ENCODE data around the gene NRP2.
A peak's percentile ranks its signal among the peaks of the same experiment; 100 is the strongest.

The NRP2 gene

GRCh38 chr2:205757271-205757670 lies 75.0 kb downstream of the NRP2 start:
- Mint-ChIP-seq H3K27ac (no peak overlapping the region), H3K9me3 (no peaks in the 10 kb centered on the region), H3K4me1 (no peaks in the 10 kb centered on the region), H3K4me3 (no peak overlapping the region), H3K36me3 (no peaks in the 10 kb centered on the region)
- DNase-seq (ENCODE audit: low spot score in 2 of 2) (no peak), ATAC-seq (no peak)

GRCh38 chr2:205758051-205758450 lies 75.8 kb downstream of the NRP2 start:
- DNase-seq (ENCODE audit: low spot score in 2 of 2) (no peak), ATAC-seq (no peak)
- Mint-ChIP-seq H3K4me3 (no peak overlapping the region), H3K4me1 (no peaks in the 10 kb centered on the region), H3K27ac (no peak overlapping the region), H3K9me3 (no peaks in the 10 kb centered on the region), H3K36me3 (no peaks in the 10 kb centered on the region)

- ATAC-seq (no peak), DNase-seq (ENCODE audit: low spot score in 2 of 2) (no peak)
- no peaks in the 10 kb centered on the region for H3K4me1 Mint-ChIP-seq
- no peaks in the 10 kb centered on the region for H3K9me3 Mint-ChIP-seq
- no peaks in the 10 kb centered on the region for H3K36me3 Mint-ChIP-seq
- no peak overlapping the region for H3K27ac Mint-ChIP-seq
- no peak overlapping the region for H3K4me3 Mint-ChIP-seq
Measured at GRCh38 chr2:205758500-205758899, 76.2 kb downstream of the NRP2 start.

GRCh38 chr2:205759257-205759656 lies 77.0 kb downstream of the NRP2 start:
- no peak for ATAC-seq
- Mint-ChIP-seq H3K36me3 (no peaks in the 10 kb centered on the region), H3K4me3 (no peak overlapping the region), H3K4me1 (no peaks in the 10 kb centered on the region), H3K27ac (no peak overlapping the region), H3K9me3 (no peaks in the 10 kb centered on the region)
- DNase-seq (ENCODE audit: low spot score in 2 of 2): no peak

GRCh38 chr2:205759732-205760131 lies 77.4 kb downstream of the NRP2 start:
- Mint-ChIP-seq H3K36me3 (no peaks in the 10 kb centered on the region), H3K9me3 (no peaks in the 10 kb centered on the region), H3K27ac (no peak overlapping the region), H3K4me1 (no peaks in the 10 kb centered on the region), H3K4me3 (no peak overlapping the region)
- DNase-seq (ENCODE audit: low spot score in 2 of 2): no peak
- no peak for ATAC-seq

- DNase-seq (ENCODE audit: low spot score in 2 of 2) (no peak), ATAC-seq (no peak)
- Mint-ChIP-seq H3K9me3 (no peaks in the 10 kb centered on the region), H3K4me1 (no peaks in the 10 kb centered on the region), H3K4me3 (no peak overlapping the region), H3K36me3 (no peaks in the 10 kb centered on the region), H3K27ac (no peak overlapping the region)
Measured at GRCh38 chr2:205760157-205760556, 77.9 kb downstream of the NRP2 start.

- H3K4me1 Mint-ChIP-seq: no peaks in the 10 kb centered on the region
- DNase-seq (ENCODE audit: low spot score in 2 of 2): no peak
- H3K36me3 Mint-ChIP-seq: no peaks in the 10 kb centered on the region
- no peak overlapping the region for H3K27ac Mint-ChIP-seq
- H3K4me3 Mint-ChIP-seq: no peak overlapping the region
- H3K9me3 Mint-ChIP-seq: no peaks in the 10 kb centered on the region
- no peak for ATAC-seq
Measured at GRCh38 chr2:205761421-205761820, 79.1 kb downstream of the NRP2 start.

- no peak overlapping the region for H3K4me3 Mint-ChIP-seq
- ATAC-seq (peak; percentile 29), DNase-seq (ENCODE audit: low spot score in 2 of 2) (no peak)
- H3K27ac Mint-ChIP-seq: no peak overlapping the region
- no peaks in the 10 kb centered on the region for H3K36me3 Mint-ChIP-seq
- H3K9me3 Mint-ChIP-seq: no peaks in the 10 kb centered on the region
- no peaks in the 10 kb centered on the region for H3K4me1 Mint-ChIP-seq
Measured at GRCh38 chr2:205762881-205763280, 80.6 kb downstream of the NRP2 start.

- Mint-ChIP-seq H3K36me3 (no peaks in the 10 kb centered on the region), H3K4me3 (no peak overlapping the region), H3K27ac (no peak overlapping the region), H3K9me3 (no peaks in the 10 kb centered on the region), H3K4me1 (no peaks in the 10 kb centered on the region)
- DNase-seq (ENCODE audit: low spot score in 2 of 2) (peak in 1 of 2 donors; percentile 6), ATAC-seq (no peak)
Measured at GRCh38 chr2:205763708-205764211, 81.5 kb downstream of the NRP2 start.

GRCh38 chr2:205764270-205764746 lies 82.0 kb downstream of the NRP2 start:
- no peaks in the 10 kb centered on the region for H3K4me1 Mint-ChIP-seq
- no peak overlapping the region for H3K4me3 Mint-ChIP-seq
- no peak for ATAC-seq
- no peak overlapping the region for H3K27ac Mint-ChIP-seq
- DNase-seq (ENCODE audit: low spot score in 2 of 2): no peak
- no peaks in the 10 kb centered on the region for H3K9me3 Mint-ChIP-seq
- no peaks in the 10 kb centered on the region for H3K36me3 Mint-ChIP-seq

GRCh38 chr2:205765151-205765550 lies 82.8 kb downstream of the NRP2 start:
- ATAC-seq: no peak
- DNase-seq (ENCODE audit: low spot score in 2 of 2): no peak
- Mint-ChIP-seq H3K4me3 (no peak overlapping the region), H3K27ac (no peak overlapping the region), H3K4me1 (no peaks in the 10 kb centered on the region), H3K9me3 (no peaks in the 10 kb centered on the region), H3K36me3 (no peaks in the 10 kb centered on the region)

GRCh38 chr2:205766779-205767359 lies 84.6 kb downstream of the NRP2 start:
- DNase-seq (ENCODE audit: low spot score in 2 of 2) (peak; percentile 12 to 61), ATAC-seq (no peak)
- H3K9me3 Mint-ChIP-seq: no peaks in the 10 kb centered on the region
- no peak overlapping the region for H3K27ac Mint-ChIP-seq
- no peaks in the 10 kb centered on the region for H3K36me3 Mint-ChIP-seq
- no peak overlapping the region for H3K4me3 Mint-ChIP-seq
- H3K4me1 Mint-ChIP-seq: no peaks in the 10 kb centered on the region

- H3K4me3 Mint-ChIP-seq: no peak overlapping the region
- H3K9me3 Mint-ChIP-seq: no peaks in the 10 kb centered on the region
- no peak overlapping the region for H3K27ac Mint-ChIP-seq
- ATAC-seq (no peak), DNase-seq (ENCODE audit: low spot score in 2 of 2) (no peak)
- no peaks in the 10 kb centered on the region for H3K36me3 Mint-ChIP-seq
- H3K4me1 Mint-ChIP-seq: no peaks in the 10 kb centered on the region
Measured at GRCh38 chr2:205767617-205768016, 85.3 kb downstream of the NRP2 start.

- H3K36me3 Mint-ChIP-seq: no peaks in the 10 kb centered on the region
- no peaks in the 10 kb centered on the region for H3K4me1 Mint-ChIP-seq
- ATAC-seq: no peak
- H3K27ac Mint-ChIP-seq: no peak overlapping the region
- DNase-seq (ENCODE audit: low spot score in 2 of 2): no peak
- no peaks in the 10 kb centered on the region for H3K9me3 Mint-ChIP-seq
- no peak overlapping the region for H3K4me3 Mint-ChIP-seq
Measured at GRCh38 chr2:205768341-205768740, 86.0 kb downstream of the NRP2 start.

GRCh38 chr2:205768815-205769494 lies 86.7 kb downstream of the NRP2 start:
- no peak for DNase-seq (ENCODE audit: low spot score in 2 of 2)
- Mint-ChIP-seq H3K4me1 (no peaks in the 10 kb centered on the region), H3K4me3 (no peak overlapping the region), H3K36me3 (no peaks in the 10 kb centered on the region), H3K9me3 (no peaks in the 10 kb centered on the region), H3K27ac (no peak overlapping the region)
- ATAC-seq: no peak

GRCh38 chr2:205769495-205769850 lies 87.2 kb downstream of the NRP2 start:
- Mint-ChIP-seq H3K36me3 (no peaks in the 10 kb centered on the region), H3K4me1 (no peaks in the 10 kb centered on the region), H3K4me3 (no peak overlapping the region), H3K27ac (no peak overlapping the region), H3K9me3 (no peaks in the 10 kb centered on the region)
- DNase-seq (ENCODE audit: low spot score in 2 of 2) (no peak), ATAC-seq (no peak)
